Esophagus squamous epithelium (tissue), 4 donors: ENCODE results near the gene TP53I11.

Experiments used
- CTCF ChIP-seq, 6 experiments: fragments of 450-650 bp in 4 of 6; fragments of 200-600 bp in 2 of 6; sonication (generic) in 2 of 6; IDR thresholded peaks; one replicate each; pipeline ENCODE4 v1.5.1; 2016 to 2019; ENCODE audit warnings: antibody characterized with exemption in 6 of 6, mild to moderate bottlenecking in 4 of 6, moderate library complexity in 4 of 6
- POLR2A ChIP-seq, 4 donors: fragments of 450-650 bp; IDR thresholded peaks; one replicate each; pipeline ENCODE4 v1.6.1; 2017; ENCODE audit warnings: antibody characterized with exemption in 4 of 4, mild to moderate bottlenecking in 4 of 4, moderate library complexity in 3 of 4

DNA sequence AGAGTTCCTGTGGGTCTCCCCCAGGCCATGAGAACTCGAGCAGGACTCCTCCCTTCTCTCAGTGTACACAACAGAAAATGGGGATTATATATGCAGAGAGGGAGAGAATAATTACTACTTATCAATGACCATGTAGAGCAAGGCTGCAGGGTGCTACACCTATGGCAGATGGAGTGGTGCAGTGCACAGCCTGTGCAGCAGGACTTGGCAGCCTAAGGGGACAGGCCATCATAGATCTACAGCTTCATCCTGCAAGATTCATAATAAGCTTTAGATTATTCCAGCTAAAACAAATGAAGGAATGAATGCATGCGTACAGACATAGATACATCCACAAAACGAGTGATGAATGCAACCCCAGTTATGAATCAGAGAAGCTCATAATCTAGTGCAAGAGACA, 8.4 kb upstream of the TP53I11 start:
- no peak for TF ChIP-seq POLR2A (IDR thresholded peaks at IDR 0.05)
- TF ChIP-seq CTCF (IDR thresholded peaks at IDR 0.05): no peak
